T-cell (primary cell): ENCODE measurements around the gene NOPCHAP1. TPM values are rescaled to one million over a fixed set of nuclear protein-coding genes. Genes with fewer than 3 reads are reported as not detected.
"Not testable (repeated sequence)": the region's sequence is repeated elsewhere in the genome, so short reads cannot be mapped to it uniquely, and the experiment has no call there.

Experiments used
- ATAC-seq, 4 experiments: fragments of 200-7000 bp in 3 of 4; fragments of 150-1000 bp in 1 of 4; cut with Tn5 transposase; replicated peaks in 1 of 4; 1 replicate in 3 of 4; 2 replicates in 1 of 4; pipeline ENCODE4 v1.10.0; 2021; ENCODE audit warnings: moderate library complexity in 3 of 4, mild to moderate bottlenecking in 2 of 4, moderate number of reproducible peaks in 1 of 4
- CTCF ChIA-PET, 2 donors: fragments of 300-600 bp; sonication (Branson Sonifier 250); formaldehyde crosslinking; loops; one replicate each; lab custom pipeline; 2022; ENCODE audit warnings: antibody characterized with exemption in 2 of 2; lab: Charles Lee
- POLR2A ChIA-PET, 2 donors: fragments of 300-600 bp; sonication (Branson Sonifier 250); formaldehyde crosslinking; loops; one replicate each; lab custom pipeline; 2022; ENCODE audit warnings: antibody characterized with exemption in 2 of 2; lab: Charles Lee
- DNase-seq, 35 experiments: peaks; one replicate each; pipeline versions ENCODE4 v3.0.0 to v3.0.0-alpha.2; 2013 to 2023
- H3K27ac ChIP-seq: one replicate; pipeline ENCODE4 v1.5.1; 2013; ENCODE audit warnings: low read length
- H3K27me3 ChIP-seq, 2 experiments: replicated peaks in 1 of 2; 1 replicate in 1 of 2; 2 replicates in 1 of 2; pipeline versions ENCODE4 v1.6.1 to v1.7.0; 2013; ENCODE audit warnings: low read length in 1 of 2, mixed read lengths in 1 of 2; ENCODE audit not compliant: control insufficient read depth in 2 of 2, insufficient read depth in 2 of 2; ENCODE audit errors: extremely low read depth in 1 of 2
- H3K36me3 ChIP-seq, 2 donors: 1 replicate in 1 of 2; 2 replicates in 1 of 2; pipeline versions ENCODE4 v1.6.1 to v1.7.0; 2013; ENCODE audit warnings: low read length in 1 of 2; ENCODE audit not compliant: control insufficient read depth in 2 of 2, insufficient read depth in 1 of 2; ENCODE audit errors: extremely low read depth in 1 of 2
- H3K4me1 ChIP-seq, 2 experiments: 1 replicate in 1 of 2; 2 replicates in 1 of 2; pipeline versions ENCODE4 v1.6.1 to v1.7.0; 2013; ENCODE audit warnings: low read length in 2 of 2, mixed read lengths in 1 of 2; ENCODE audit not compliant: insufficient read depth in 2 of 2, control insufficient read depth in 1 of 2; ENCODE audit errors: extremely low read depth in 1 of 2
- H3K4me3 ChIP-seq, 2 donors: 1 replicate in 1 of 2; 2 replicates in 1 of 2; pipeline versions ENCODE4 v1.5.1 to v1.7.0; 2013; ENCODE audit warnings: mild to moderate bottlenecking in 2 of 2, low read length in 1 of 2, moderate library complexity in 1 of 2; ENCODE audit not compliant: control insufficient read depth in 1 of 2; ENCODE audit errors: extremely low read depth in 1 of 2
- H3K9me3 ChIP-seq: 2 replicates; pipeline ENCODE4 v1.7.0; 2013
- H3K27ac Mint-ChIP-seq, 2 donors: one replicate each; pipeline ENCODE4 v1.8.0; 2020 to 2021; ENCODE audit warnings: mild to moderate bottlenecking in 2 of 2, mixed read lengths in 2 of 2
- H3K27me3 Mint-ChIP-seq, 2 donors: one replicate each; pipeline ENCODE4 v1.8.0; 2021 to 2022; ENCODE audit warnings: mixed read lengths in 2 of 2
- H3K36me3 Mint-ChIP-seq: one replicate; pipeline ENCODE4 v1.8.0; 2021; ENCODE audit warnings: mixed read lengths
- H3K4me1 Mint-ChIP-seq, 3 donors: one replicate each; pipeline ENCODE4 v1.8.0; 2020 to 2022; ENCODE audit warnings: mixed read lengths in 3 of 3, mild to moderate bottlenecking in 1 of 3
- H3K4me3 Mint-ChIP-seq, 3 donors: one replicate each; pipeline ENCODE4 v1.8.0; 2020 to 2022; ENCODE audit warnings: mild to moderate bottlenecking in 3 of 3, mixed read lengths in 3 of 3, moderate library complexity in 3 of 3
- H3K9me3 Mint-ChIP-seq, 3 donors: one replicate each; pipeline ENCODE4 v1.8.0; 2020 to 2022; ENCODE audit warnings: mixed read lengths in 3 of 3
- WGBS: methylation state at CpG from one replicate; pipeline ENCODE4 v1.1.5; 2013; ENCODE audit warnings: missing lambda C conversion rate; ENCODE audit not compliant: insufficient coverage; 5-methylcytosine and 5-hydroxymethylcytosine counted together
- total RNA-seq, 35 experiments: library from RNA in 6 of 35; stranded (reverse) in 6 of 35; fragments of 120-200 nt in 1 of 35; gene quantifications; one replicate each; pipeline versions ENCODE4 v1.2.1 to v1.2.4 and lab custom pipeline; 2013 to 2026

NOPCHAP1 gene
- total RNA-seq (10 to 100 TPM; 11.4 to 15.5 (median 14.9) TPM), total RNA-seq (lab: John Stamatoyannopoulos, UW) (9.3 to 69.3 (median 25.0) reads per million in 29 experiments)
- total RNA-seq (2013) = 24.9 TPM

- Histone ChIP-seq H3K36me3 (peaks cover 5 to 14% of the 10 kb centered on the region in 2 donors), H3K27ac (no peak within 1 kb of the TSS), H3K4me3 (peak within 1 kb of the TSS; percentile 57 to 85), H3K9me3 (no peaks in the 10 kb centered on the region), H3K27me3 (peaks cover 0 to 2% of the 10 kb centered on the region in 2 experiments), H3K4me1 (peaks cover 11 to 15% of the 10 kb centered on the region in 2 experiments)
- POLR2A ChIA-PET = interaction anchor here in 1 of 2 donors (0.6 kb wide), 1 partner anchor 306 kb away, joined by 3 read pairs; no protein-coding TSS in a partner anchor
- Mint-ChIP-seq H3K4me1 (peaks cover 30 to 37% (median 34%) of the 10 kb centered on the region in 3 donors), H3K36me3 (peaks cover 24% of the 10 kb centered on the region), H3K9me3 (no peaks in the 10 kb centered on the region), H3K27ac (peak within 1 kb of the TSS; percentile 57 to 83), H3K27me3 (peaks cover 3 to 5% of the 10 kb centered on the region in 2 donors), H3K4me3 (peak within 1 kb of the TSS; percentile 87 to 90 (median 89))
- ATAC-seq (peak; percentile 99 to 100 (median 100)), DNase-seq (peak; percentile 59 to 87 (median 78))
- 0% methylated on average over 42 of the region's 59 CpGs for WGBS
- CTCF ChIA-PET = interaction anchor here (1.0 to 1.2 kb wide), 2 partner anchors 11 to 604 kb away, joined by 3 read pairs; no protein-coding TSS in a partner anchor
Measured at GRCh38 chr12:104986022-104986941, at the start of gene NOPCHAP1. TSS of gene NOPCHAP1 (plus strand) at chr12:104986316. CDS start at chr12:104986353, 37 bp downstream.

- POLR2A ChIA-PET = no interaction called here
- no peaks in the 10 kb centered on the region for H3K36me3 Mint-ChIP-seq
Measured at GRCh38 chr12:104938371-104938770, 47.7 kb upstream of the NOPCHAP1 start.

GRCh38 chr12:104939089-104939488 is 47.0 kb upstream of the NOPCHAP1 start:
- Histone ChIP-seq H3K27ac (no peak overlapping the region), H3K36me3 (no peaks in the 10 kb centered on the region), H3K4me3 (no peak overlapping the region), H3K4me1 (no peaks in the 10 kb centered on the region), H3K27me3 (peaks cover 0 to 3% of the 10 kb centered on the region in 2 experiments), H3K9me3 (no peaks in the 10 kb centered on the region)
- DNase-seq = no peak
- Mint-ChIP-seq H3K4me3 (no peak overlapping the region), H3K27ac (no peak overlapping the region), H3K27me3 (peaks cover 0 to 7% of the 10 kb centered on the region in 2 donors), H3K36me3 (no peaks in the 10 kb centered on the region), H3K4me1 (no peaks in the 10 kb centered on the region), H3K9me3 (peaks cover 0 to 13% (median 8%) of the 10 kb centered on the region in 3 donors)
- CTCF ChIA-PET = no interaction called here
- no peak for ATAC-seq
- WGBS = 86% methylated on average over 1 of the region's 2 CpGs
- POLR2A ChIA-PET = interaction anchor here in 1 of 2 donors (0.5 kb wide), 1 partner anchor 85 kb away, joined by 4 read pairs; no protein-coding TSS in a partner anchor

More at GRCh38 chr12:104938371-104938770, 47.7 kb upstream of the NOPCHAP1 start:
- Histone ChIP-seq H3K27me3 (peaks cover 0 to 3% of the 10 kb centered on the region in 2 experiments), H3K9me3 (no peaks in the 10 kb centered on the region), H3K27ac (no peak overlapping the region), H3K4me3 (no peak overlapping the region), H3K4me1 (no peaks in the 10 kb centered on the region), H3K36me3 (no peaks in the 10 kb centered on the region)
- H3K27me3 Mint-ChIP-seq = peaks cover 0 to 7% of the 10 kb centered on the region in 2 donors
- DNase-seq = no peak
- no CpG with 5 or more reads among the region's 3 CpGs for WGBS
- no peak for ATAC-seq
- H3K4me1 Mint-ChIP-seq = no peaks in the 10 kb centered on the region
- no peak overlapping the region for H3K4me3 Mint-ChIP-seq
- H3K9me3 Mint-ChIP-seq = peaks cover 0 to 6% (median under 1%) of the 10 kb centered on the region in 3 donors
- no peak overlapping the region for H3K27ac Mint-ChIP-seq
- CTCF ChIA-PET = no interaction called here

GRCh38 chr12:104941454-104941853 is 44.7 kb upstream of the NOPCHAP1 start:
- ATAC-seq (no peak), DNase-seq (no peak)
- Histone ChIP-seq H3K4me3 (no peak overlapping the region), H3K27ac (no peak overlapping the region), H3K9me3 (no peaks in the 10 kb centered on the region), H3K36me3 (no peaks in the 10 kb centered on the region), H3K27me3 (peaks cover 0 to 3% of the 10 kb centered on the region in 2 experiments), H3K4me1 (no peaks in the 10 kb centered on the region)
- CTCF ChIA-PET = no interaction called here
- peaks cover 0 to 13% (median 10%) of the 10 kb centered on the region in 3 donors for H3K9me3 Mint-ChIP-seq
- no CpG with 5 or more reads among the region's 3 CpGs for WGBS
- peaks cover 0 to 7% of the 10 kb centered on the region in 2 donors for H3K27me3 Mint-ChIP-seq
- no peaks in the 10 kb centered on the region for H3K36me3 Mint-ChIP-seq
- H3K4me3 Mint-ChIP-seq = no peak overlapping the region
- H3K4me1 Mint-ChIP-seq = no peaks in the 10 kb centered on the region
- no peak overlapping the region for H3K27ac Mint-ChIP-seq
- POLR2A ChIA-PET = no interaction called here

GRCh38 chr12:104942075-104942474 is 44.0 kb upstream of the NOPCHAP1 start:
- POLR2A ChIA-PET = interaction anchor here in 1 of 2 donors (0.6 kb wide), 1 partner anchor 11 kb away, joined by 3 read pairs; no protein-coding TSS in a partner anchor
- ATAC-seq (no peak), DNase-seq (no peak)
- CTCF ChIA-PET = no interaction called here
- Mint-ChIP-seq H3K27ac (no peak overlapping the region), H3K27me3 (peaks cover 0 to 7% of the 10 kb centered on the region in 2 donors), H3K9me3 (peaks cover 0 to 13% (median 10%) of the 10 kb centered on the region in 3 donors), H3K4me1 (no peaks in the 10 kb centered on the region), H3K4me3 (no peak overlapping the region), H3K36me3 (no peaks in the 10 kb centered on the region)
- H3K4me3 ChIP-seq = no peak overlapping the region
- no peaks in the 10 kb centered on the region for H3K9me3 ChIP-seq
- WGBS = 86% methylated on average over 4 of the region's 4 CpGs
- no peaks in the 10 kb centered on the region for H3K4me1 ChIP-seq
- H3K27me3 ChIP-seq = peaks cover 0 to 3% of the 10 kb centered on the region in 2 experiments
- H3K36me3 ChIP-seq = no peaks in the 10 kb centered on the region
- H3K27ac ChIP-seq = no peak overlapping the region

GRCh38 chr12:104943401-104943800 is 42.7 kb upstream of the NOPCHAP1 start:
- H3K4me3 ChIP-seq, H3K27ac ChIP-seq, H3K27ac Mint-ChIP-seq, H3K27me3 ChIP-seq, H3K27me3 Mint-ChIP-seq, DNase-seq, POLR2A ChIA-PET, H3K4me3 Mint-ChIP-seq, CTCF ChIA-PET, H3K36me3 Mint-ChIP-seq, H3K4me1 ChIP-seq, H3K9me3 ChIP-seq, ATAC-seq, H3K36me3 ChIP-seq, H3K4me1 Mint-ChIP-seq: not testable (repeated sequence)
- WGBS = 82% methylated on average over 3 of the region's 8 CpGs
- peaks cover 0 to 13% (median 10%) of the 10 kb centered on the region in 3 donors for H3K9me3 Mint-ChIP-seq
